Body of pancreas (tissue), 4 donors: ENCODE results near the gene CCDC3. TPM values are rescaled to one million over a fixed set of nuclear protein-coding genes. Genes with fewer than 3 reads are reported as not detected.

Source experiments
- ATAC-seq: fragments of 150-250 bp; one replicate; pipeline ENCODE4 v1.9.1; 2016
- DNase-seq, 4 donors: peaks; one replicate each; pipeline ENCODE4 v3.0.0-alpha.2; 2019
- H3K27ac ChIP-seq, 4 donors: fragments of 200-600 bp; sonication (generic); 1 replicate in 3 of 4; 2 replicates in 1 of 4; pipeline versions ENCODE4 v1.5.1 to v1.6.1; 2016 to 2019; ENCODE audit warnings: mild to moderate bottlenecking in 1 of 4, mixed read lengths in 1 of 4, moderate library complexity in 1 of 4
- H3K27me3 ChIP-seq, 2 donors: fragments of 200-600 bp; sonication (generic); one replicate each; pipeline ENCODE4 v1.6.0; 2016; ENCODE audit warnings: mild to moderate bottlenecking in 1 of 2
- H3K36me3 ChIP-seq, 2 donors: fragments of 200-600 bp; sonication (generic); replicated peaks in 1 of 2; 2 replicates each; pipeline ENCODE4 v1.5.1; 2016; ENCODE audit warnings: low read depth in 2 of 2; ENCODE audit not compliant: insufficient read depth in 1 of 2
- H3K4me1 ChIP-seq: fragments of 200-600 bp; sonication (generic); one replicate; pipeline ENCODE4 v1.6.0; 2016
- H3K4me3 ChIP-seq, 2 donors: fragments of 200-600 bp; sonication (generic); 1 replicate in 1 of 2; 2 replicates in 1 of 2; pipeline ENCODE4 v1.5.1; 2016 to 2019
- H3K9me3 ChIP-seq, 3 donors: fragments of 200-600 bp; sonication (generic); 1 replicate in 2 of 3; 2 replicates in 1 of 3; pipeline ENCODE4 v1.5.1; 2016
- CTCF ChIP-seq, 7 experiments: fragments of 450-650 bp in 4 of 7; fragments of 200-600 bp in 3 of 7; sonication (generic) in 3 of 7; IDR thresholded peaks; one replicate each; pipeline ENCODE4 v1.5.1; 2016 to 2019; ENCODE audit warnings: antibody characterized with exemption in 7 of 7
- POLR2A ChIP-seq, 3 donors: fragments of 450-650 bp; IDR thresholded peaks; one replicate each; pipeline ENCODE4 v1.6.1; 2016; ENCODE audit warnings: antibody characterized with exemption in 3 of 3, mild to moderate bottlenecking in 2 of 3
- WGBS, 2 donors: methylation state at CpG; one replicate each; pipeline ENCODE4 v1.1.5; 2017; 5-methylcytosine and 5-hydroxymethylcytosine counted together
- intact Hi-C: fragments of 100-400 bp; cut with DNase I; formaldehyde crosslinking; loops from one replicate; pipeline ENCODE4 v1.15.1; 2023
- total RNA-seq, 2 donors: library from RNA; depleted of rRNA; stranded (reverse); fragments of >200 nt; gene quantifications; one replicate each; pipeline ENCODE4 v1.1.0, GENCODE V29; 2016

Gene CCDC3
- total RNA-seq, 2 donors from 2014 or later, result 2.1 to 17.1 TPM

GRCh38 chr10:12946372-12946771 is 55.1 kb downstream of the CCDC3 start:
- ATAC-seq, result no peak
- intact Hi-C loops, result no loop called here
- TF ChIP-seq POLR2A (IDR thresholded peaks at IDR 0.05) (no peak), CTCF (IDR thresholded peaks at IDR 0.05) (no peak)
- Histone ChIP-seq H3K9me3 (no peaks in the 10 kb centered on the region), H3K27me3 (no peaks in the 10 kb centered on the region), H3K4me1 (no peaks in the 10 kb centered on the region), H3K36me3 (no peaks in the 10 kb centered on the region), H3K4me3 (no peak overlapping the region), H3K27ac (no peak overlapping the region)
- 83 to 95% methylated on average over 3 of the region's 3 CpGs for WGBS, 2 donors
- no peak for DNase-seq

- intact Hi-C loops, result no loop called here
- H3K4me1 ChIP-seq, result no peaks in the 10 kb centered on the region
- TF ChIP-seq POLR2A (IDR thresholded peaks at IDR 0.05), result no peak
- no peak for TF ChIP-seq CTCF (IDR thresholded peaks at IDR 0.05)
- ATAC-seq (no peak), DNase-seq (no peak)
- H3K27ac ChIP-seq, result no peak overlapping the region
- H3K36me3 ChIP-seq, result no peaks in the 10 kb centered on the region
- H3K9me3 ChIP-seq, result no peaks in the 10 kb centered on the region
- 77 to 81% methylated on average over 5 of the region's 5 CpGs for WGBS, 2 donors
- H3K27me3 ChIP-seq, result no peaks in the 10 kb centered on the region
- no peak overlapping the region for H3K4me3 ChIP-seq
Observed at GRCh38 chr10:12945690-12946359, 55.7 kb downstream of the CCDC3 start.

GRCh38 chr10:12944931-12945330 is 56.6 kb downstream of the CCDC3 start:
- no peak for ATAC-seq
- intact Hi-C loops, result no loop called here
- Histone ChIP-seq H3K4me1 (no peaks in the 10 kb centered on the region), H3K27ac (no peak overlapping the region), H3K27me3 (no peaks in the 10 kb centered on the region), H3K4me3 (no peak overlapping the region), H3K9me3 (no peaks in the 10 kb centered on the region), H3K36me3 (no peaks in the 10 kb centered on the region)
- no peak for DNase-seq
- TF ChIP-seq POLR2A (IDR thresholded peaks at IDR 0.05) (no peak), CTCF (IDR thresholded peaks at IDR 0.05) (no peak)
- 76 to 90% methylated on average over 1 of the region's 1 CpG for WGBS, 2 donors

GRCh38 chr10:12943425-12943824 is 58.1 kb downstream of the CCDC3 start:
- intact Hi-C loops, result no loop called here
- Histone ChIP-seq H3K9me3 (no peaks in the 10 kb centered on the region), H3K27ac (no peak overlapping the region), H3K4me3 (no peak overlapping the region), H3K4me1 (no peaks in the 10 kb centered on the region), H3K36me3 (no peaks in the 10 kb centered on the region), H3K27me3 (no peaks in the 10 kb centered on the region)
- DNase-seq (no peak), ATAC-seq (no peak)
- TF ChIP-seq CTCF (IDR thresholded peaks at IDR 0.05), result no peak
- TF ChIP-seq POLR2A (IDR thresholded peaks at IDR 0.05), result no peak
- 74 to 92% methylated on average over 5 of the region's 5 CpGs for WGBS, 2 donors

- ATAC-seq, result no peak
- Histone ChIP-seq H3K27ac (no peak overlapping the region), H3K4me1 (no peaks in the 10 kb centered on the region), H3K36me3 (no peaks in the 10 kb centered on the region), H3K27me3 (no peaks in the 10 kb centered on the region), H3K4me3 (no peak overlapping the region), H3K9me3 (no peaks in the 10 kb centered on the region)
- intact Hi-C loops, result no loop called here
- TF ChIP-seq CTCF (IDR thresholded peaks at IDR 0.05) (no peak), POLR2A (IDR thresholded peaks at IDR 0.05) (no peak)
- no peak for DNase-seq
- 97 to 100% methylated on average over 1 of the region's 1 CpG for WGBS, 2 donors
Observed at GRCh38 chr10:12941966-12942365, 59.5 kb downstream of the CCDC3 start.
